HG02571 (cell line): Measurements from ENCODE around the gene ANKRD13A.
A peak's percentile ranks its signal among the peaks of the same experiment; 100 is the strongest.
"Not testable (repeated sequence)": the region's sequence is repeated elsewhere in the genome, so short reads cannot be mapped to it uniquely, and the experiment has no call there.

Source experiments
- ATAC-seq: cut with Tn5 transposase; IDR thresholded peaks from one replicate; pipeline ENCODE4 v1.9.1; 2021; ENCODE audit warnings: mild to moderate bottlenecking, moderate library complexity; ENCODE audit not compliant: unreplicated experiment

The ANKRD13A gene

GRCh38 chr12:109983432-109984142, 15.6 kb upstream of the ANKRD13A start:
- ATAC-seq, result no peak

GRCh38 chr12:109986236-109986635, 13.0 kb upstream of the ANKRD13A start:
- not testable (repeated sequence) for ATAC-seq

GRCh38 chr12:109987615-109988014, 11.6 kb upstream of the ANKRD13A start:
- ATAC-seq, result no peak

- ATAC-seq, result no peak
Measured at GRCh38 chr12:109988274-109988673, 11.0 kb upstream of the ANKRD13A start.

- ATAC-seq, result no peak
Measured at GRCh38 chr12:109988903-109989302, 10.3 kb upstream of the ANKRD13A start.

- no peak for ATAC-seq
Measured at GRCh38 chr12:109989380-109989779, 9.8 kb upstream of the ANKRD13A start.

- no peak for ATAC-seq
Measured at GRCh38 chr12:109991586-109991985, 7.6 kb upstream of the ANKRD13A start.

GRCh38 chr12:109993091-109993490, 6.1 kb upstream of the ANKRD13A start:
- ATAC-seq, result no peak

GRCh38 chr12:109994401-109995175, 4.6 kb upstream of the ANKRD13A start:
- ATAC-seq, result no peak

GRCh38 chr12:109995361-109995685, 3.9 kb upstream of the ANKRD13A start:
- ATAC-seq, result no peak

GRCh38 chr12:109995686-109996482, 3.3 kb upstream of the ANKRD13A start, which contains the start of gene GIT2:
TSS of gene GIT2 (minus strand) at chr12:109996368. CDS start at chr12:109996224, 144 bp downstream.
- peak; percentile 64 for ATAC-seq

GRCh38 chr12:109996483-109996853, 2.8 kb upstream of the ANKRD13A start:
- no peak for ATAC-seq

- no peak for ATAC-seq
Measured at GRCh38 chr12:109997393-109997792, 1.8 kb upstream of the ANKRD13A start.

- ATAC-seq, result no peak
Measured at GRCh38 chr12:109998241-109998903, 858 bp upstream of the ANKRD13A start.

GRCh38 chr12:109999649-109999971, 380 bp downstream of the ANKRD13A start:
- no peak for ATAC-seq

- ATAC-seq, result no peak
Measured at GRCh38 chr12:109999983-110000505, 814 bp downstream of the ANKRD13A start.

GRCh38 chr12:110001596-110001995, 2.4 kb downstream of the ANKRD13A start:
- ATAC-seq, result no peak

GRCh38 chr12:110002676-110003515, 3.7 kb downstream of the ANKRD13A start:
- no peak for ATAC-seq

- no peak for ATAC-seq
Measured at GRCh38 chr12:110004598-110004997, 5.4 kb downstream of the ANKRD13A start.
